H9 (cell line): ENCODE measurements around the gene QPRT. TPM values are rescaled to one million over a fixed set of nuclear protein-coding genes. Genes with fewer than 3 reads are reported as not detected.

Source experiments
- DNase-seq: peaks from one replicate; pipeline ENCODE4 v3.0.0-alpha.2; 2017
- H2AFZ ChIP-seq: one replicate; pipeline ENCODE4 v1.6.1; 2013; ENCODE audit warnings: mild to moderate bottlenecking, low read length, control low read depth, moderate library complexity
- H2AK5ac ChIP-seq: 2 replicates; pipeline ENCODE4 v1.6.1; 2013; ENCODE audit warnings: low read length, control low read depth, mixed read lengths; ENCODE audit not compliant: insufficient read length
- H2BK120ac ChIP-seq: one replicate; pipeline ENCODE4 v1.6.1; 2013; ENCODE audit warnings: low read depth, mild to moderate bottlenecking, low read length, control low read depth, inconsistent platforms; ENCODE audit not compliant: poor library complexity, severe bottlenecking
- H2BK12ac ChIP-seq: 2 replicates; pipeline ENCODE4 v1.6.1; 2013; ENCODE audit warnings: low read length, control low read depth, mixed read lengths, low read depth; ENCODE audit not compliant: insufficient read length
- H2BK15ac ChIP-seq: 2 replicates; pipeline ENCODE4 v1.6.1; 2013; ENCODE audit warnings: low read depth, low read length, control low read depth
- H2BK20ac ChIP-seq: one replicate; pipeline ENCODE4 v1.6.1; 2013; ENCODE audit warnings: low read depth, mild to moderate bottlenecking, low read length, control low read depth, inconsistent platforms; ENCODE audit not compliant: poor library complexity, severe bottlenecking
- H2BK5ac ChIP-seq: 2 replicates; pipeline ENCODE4 v1.6.1; 2013; ENCODE audit warnings: low read length, control low read depth, mixed read lengths; ENCODE audit not compliant: insufficient read length
- H3K14ac ChIP-seq: 2 replicates; pipeline ENCODE4 v1.6.1; 2013; ENCODE audit warnings: low read length, control low read depth; ENCODE audit not compliant: insufficient read depth
- H3K18ac ChIP-seq: 2 replicates; pipeline ENCODE4 v1.6.1; 2013; ENCODE audit warnings: low read depth, mild to moderate bottlenecking, mixed read lengths, low read length, control low read depth; ENCODE audit not compliant: insufficient read length
- H3K23ac ChIP-seq: 2 replicates; pipeline ENCODE4 v1.6.1; 2013; ENCODE audit warnings: low read length, control low read depth, mixed read lengths, low read depth; ENCODE audit not compliant: insufficient read length
- H3K23me2 ChIP-seq: 2 replicates; pipeline ENCODE4 v1.6.1; 2013; ENCODE audit warnings: low read depth, mild to moderate bottlenecking, mixed read lengths, low read length, control low read depth; ENCODE audit not compliant: insufficient read length, poor library complexity, severe bottlenecking
- H3K27ac ChIP-seq: 2 replicates; pipeline ENCODE4 v1.5.1; 2013; ENCODE audit warnings: low read length, control low read depth, mixed read lengths, low read depth; ENCODE audit not compliant: insufficient read length
- H3K27me3 ChIP-seq: 2 replicates; pipeline ENCODE4 v1.6.1; 2013; ENCODE audit warnings: low read length, control low read depth, inconsistent platforms; ENCODE audit not compliant: insufficient read depth
- H3K4ac ChIP-seq: 2 replicates; pipeline ENCODE4 v1.6.1; 2013; ENCODE audit warnings: low read depth, mild to moderate bottlenecking, control low read depth, inconsistent platforms, low read length, moderate library complexity
- H3K4me1 ChIP-seq: 2 replicates; pipeline ENCODE4 v1.6.1; 2013; ENCODE audit warnings: low read length, control low read depth, inconsistent platforms; ENCODE audit not compliant: insufficient read depth
- H3K4me2 ChIP-seq: 2 replicates; pipeline ENCODE4 v1.6.1; 2013; ENCODE audit warnings: low read length, control low read depth, mixed read lengths; ENCODE audit not compliant: insufficient read length, insufficient read depth
- H3K56ac ChIP-seq: 2 replicates; pipeline ENCODE4 v1.6.1; 2013; ENCODE audit warnings: low read depth, mild to moderate bottlenecking, mixed read lengths, low read length, control low read depth; ENCODE audit not compliant: insufficient read length
- H3K79me1 ChIP-seq: 2 replicates; pipeline ENCODE4 v1.6.1; 2013; ENCODE audit warnings: low read depth, mild to moderate bottlenecking, moderate library complexity, low read length, control low read depth, inconsistent platforms; ENCODE audit not compliant: insufficient read depth, poor library complexity, severe bottlenecking
- H3K79me2 ChIP-seq: 2 replicates; pipeline ENCODE4 v1.6.1; 2013; ENCODE audit warnings: low read length, control low read depth, inconsistent platforms; ENCODE audit not compliant: insufficient read depth
- H3K9ac ChIP-seq: 2 replicates; pipeline ENCODE4 v1.6.1; 2013; ENCODE audit warnings: low read length, control low read depth, mixed read lengths; ENCODE audit not compliant: insufficient read length; ENCODE audit errors: extremely low read depth
- H3K9me3 ChIP-seq: one replicate; pipeline ENCODE4 v1.6.1; 2013; ENCODE audit warnings: low read depth, low read length, inconsistent platforms; ENCODE audit not compliant: control insufficient read depth
- H3T11ph ChIP-seq: one replicate; pipeline ENCODE4 v1.6.1; 2013; ENCODE audit warnings: mild to moderate bottlenecking, low read length, control low read depth, inconsistent platforms
- H4K20me1 ChIP-seq: one replicate; pipeline ENCODE4 v1.6.1; 2013; ENCODE audit not compliant: control insufficient read depth, insufficient read length, insufficient read depth
- H4K5ac ChIP-seq: 2 replicates; pipeline ENCODE4 v1.6.1; 2013; ENCODE audit warnings: low read depth, mild to moderate bottlenecking, mixed read lengths, low read length, control low read depth; ENCODE audit not compliant: insufficient read length
- H4K8ac ChIP-seq: replicated peaks from 2 replicates; pipeline ENCODE4 v1.6.1; 2013; ENCODE audit warnings: low read length, control low read depth, mixed read lengths, low read depth; ENCODE audit not compliant: insufficient read length
- H4K91ac ChIP-seq: 2 replicates; pipeline ENCODE4 v1.6.1; 2013; ENCODE audit warnings: low read depth, mild to moderate bottlenecking, moderate library complexity, mixed read lengths, low read length, control low read depth; ENCODE audit not compliant: insufficient read length
- H3K27ac Mint-ChIP-seq, 3 experiments: 2 replicates in 2 of 3; 3 replicates in 1 of 3; pipeline ENCODE4 v1.8.0; 2020 to 2021; ENCODE audit warnings: mixed read lengths in 3 of 3, mild to moderate bottlenecking in 1 of 3, moderate library complexity in 1 of 3
- H3K27me3 Mint-ChIP-seq: 2 replicates; pipeline ENCODE4 v1.8.0; 2021; ENCODE audit warnings: low read depth, mild to moderate bottlenecking, moderate library complexity, mixed read lengths
- H3K36me3 Mint-ChIP-seq, 3 experiments: 2 replicates in 2 of 3; 3 replicates in 1 of 3; pipeline ENCODE4 v1.8.0; 2020 to 2021; ENCODE audit warnings: low read depth in 3 of 3, mixed read lengths in 3 of 3; ENCODE audit not compliant: insufficient read depth in 1 of 3
- H3K4me1 Mint-ChIP-seq, 2 experiments: 2 replicates each; pipeline ENCODE4 v1.8.0; 2020; ENCODE audit warnings: mixed read lengths in 2 of 2
- H3K4me3 Mint-ChIP-seq, 2 experiments: 2 replicates in 1 of 2; 3 replicates in 1 of 2; pipeline ENCODE4 v1.8.0; 2020 to 2021; ENCODE audit warnings: mild to moderate bottlenecking in 2 of 2, mixed read lengths in 2 of 2, moderate library complexity in 1 of 2
- H3K9me3 Mint-ChIP-seq, 2 experiments: 2 replicates in 1 of 2; 3 replicates in 1 of 2; pipeline ENCODE4 v1.8.0; 2020; ENCODE audit warnings: mild to moderate bottlenecking in 2 of 2, mixed read lengths in 2 of 2, moderate library complexity in 1 of 2
- CTCF ChIP-seq: fragments of 200-600 bp; sonication (generic); conservative IDR thresholded peaks from 3 replicates; pipeline ENCODE4 v1.8.0; 2021; ENCODE audit warnings: antibody characterized with exemption, mild to moderate bottlenecking
- WGBS: extraction: QIAGEN DNeasy Blood & Tissue Kit; methylation state at CpG from one replicate; pipeline ENCODE4 v1.1.7; 2013; ENCODE audit warnings: missing lambda C conversion rate, low lambda C conversion rate, mixed read lengths; ENCODE audit not compliant: insufficient read length; ENCODE audit errors: extremely low coverage; 5-methylcytosine and 5-hydroxymethylcytosine counted together
- total RNA-seq: library from RNA; stranded (reverse); gene quantifications from 2 replicates; pipeline ENCODE4 v1.2.1, GENCODE V29; 2021

The QPRT gene
- total RNA-seq, 1 experiment from 2014 or later = 107 TPM

GRCh38 chr16:29662000-29662728 lies 16.8 kb upstream of the QPRT start:
- Histone ChIP-seq H4K5ac (no peak overlapping the region), H4K91ac (no peak overlapping the region), H3K56ac (no peak overlapping the region), H3K79me1 (no peaks in the 10 kb centered on the region), H3K27me3 (no peaks in the 10 kb centered on the region; the same call in 1 of the 2 replicates), H3K27ac (no peak overlapping the region), H2AFZ (no peak overlapping the region), H2BK12ac (no peak overlapping the region), H3K18ac (no peak overlapping the region), H3K4me1 (peaks cover 2% of the 10 kb centered on the region; the same call in 1 of the 2 replicates), H3K4me2 (no peak overlapping the region), H2BK15ac (no peak overlapping the region), H3T11ph (no peak overlapping the region), H4K8ac (no peak overlapping the region), H2BK120ac (no peak overlapping the region), H3K23me2 (peaks cover 8% of the 10 kb centered on the region), H3K9me3 (no peaks in the 10 kb centered on the region), H3K23ac (no peak overlapping the region), H2BK20ac (no peak overlapping the region), H4K20me1 (no peaks in the 10 kb centered on the region), H2BK5ac (no peak overlapping the region), H2AK5ac (no peak overlapping the region), H3K14ac (no peak overlapping the region; the same call in 1 of the 2 replicates), H3K4ac (no peak overlapping the region), H3K79me2 (no peaks in the 10 kb centered on the region), H3K9ac (no peak overlapping the region)
- no peaks in the 10 kb centered on the region; a peak in 1 of 5 replicates for H3K9me3 Mint-ChIP-seq
- DNase-seq = no peak
- TF ChIP-seq CTCF = no peak
- peaks cover 27 to 36% of the 10 kb centered on the region in 2 experiments for H3K4me1 Mint-ChIP-seq
- no CpG with 5 or more reads among the region's 17 CpGs for WGBS
- H3K4me3 Mint-ChIP-seq = no peak overlapping the region
- H3K36me3 Mint-ChIP-seq = no peaks in the 10 kb centered on the region; a peak in 1 of 7 replicates
- peaks cover 9% of the 10 kb centered on the region; the same call in 1 of the 2 replicates for H3K27me3 Mint-ChIP-seq
- H3K27ac Mint-ChIP-seq = no peak overlapping the region
